SU-DHL-6 (cell line): ENCODE measurements around the gene FYCO1.

Experiments used
- H2AFZ ChIP-seq: fragments of 200-600 bp; sonication (generic); 2 replicates; pipeline ENCODE4 v1.6.1; 2014; ENCODE audit warnings: low read depth, mild to moderate bottlenecking, moderate library complexity, mixed read lengths, antibody characterized with exemption, low read length; ENCODE audit not compliant: severe bottlenecking
- H3F3A ChIP-seq: fragments of 200-600 bp; shearing (Covaris generic); 2 replicates; pipeline ENCODE4 v1.6.0; 2016; ENCODE audit warnings: antibody characterized with exemption, mild to moderate bottlenecking; ENCODE audit not compliant: insufficient read depth
- H3K27ac ChIP-seq: fragments of 200-600 bp; sonication (generic); 2 replicates; pipeline ENCODE4 v1.5.1; 2016; ENCODE audit warnings: low read depth, mild to moderate bottlenecking, low read length, moderate library complexity, mixed read lengths
- H3K27me3 ChIP-seq: fragments of 200-600 bp; sonication (generic), shearing (Covaris generic); 2 replicates; pipeline ENCODE4 v1.6.0; 2014; ENCODE audit warnings: mild to moderate bottlenecking, low read length
- H3K36me3 ChIP-seq: fragments of 200-600 bp; sonication (generic); 2 replicates; pipeline ENCODE4 v1.6.1; 2014; ENCODE audit warnings: mild to moderate bottlenecking, low read length, mixed read lengths
- H3K4me2 ChIP-seq: fragments of 300-600, 200-600 bp; shearing (Covaris generic), sonication (generic); 2 replicates; pipeline ENCODE4 v1.6.0; 2014; ENCODE audit warnings: low read length, low read depth, mild to moderate bottlenecking; ENCODE audit not compliant: poor library complexity, severe bottlenecking
- H3K4me3 ChIP-seq: fragments of 200-600 bp; sonication (generic); 2 replicates; pipeline ENCODE4 v1.5.1; 2014; ENCODE audit warnings: antibody characterized with exemption, low read length, mild to moderate bottlenecking, mixed read lengths; ENCODE audit not compliant: insufficient read depth, poor library complexity, severe bottlenecking
- H3K79me2 ChIP-seq: fragments of 200-600 bp; sonication (generic); 2 replicates; pipeline ENCODE4 v1.6.1; 2014; ENCODE audit warnings: mild to moderate bottlenecking, low read length, moderate library complexity; ENCODE audit not compliant: insufficient read depth
- H3K9ac ChIP-seq: fragments of 200-600 bp; sonication (generic); 2 replicates; pipeline ENCODE4 v1.7.0; 2014; ENCODE audit warnings: mild to moderate bottlenecking, low read length
- H3K9me2 ChIP-seq: fragments of 200-600 bp; sonication (generic); replicated peaks from 2 replicates; pipeline ENCODE4 v1.6.1; 2014; ENCODE audit warnings: low read length; ENCODE audit not compliant: insufficient read depth
- H3K9me3 ChIP-seq: fragments of 200-600 bp; sonication (generic); 2 replicates; pipeline ENCODE4 v1.6.1; 2014; ENCODE audit warnings: low read length, mixed read lengths; ENCODE audit not compliant: insufficient read depth
- H4K20me1 ChIP-seq: fragments of 200-600 bp; sonication (generic); 2 replicates; pipeline ENCODE4 v1.6.1; 2014; ENCODE audit warnings: low read depth, mild to moderate bottlenecking, antibody characterized with exemption, low read length, moderate library complexity, mixed read lengths
- CTCF ChIP-seq: fragments of 200-600 bp; sonication (generic); IDR thresholded peaks from one replicate; pipeline ENCODE4 v1.5.1; 2017; ENCODE audit warnings: antibody characterized with exemption, mild to moderate bottlenecking, low read length, moderate library complexity; ENCODE audit not compliant: insufficient read depth, poor library complexity, severe bottlenecking
- EZH2phosphoT487 ChIP-seq: fragments of 200-600 bp; sonication (generic), shearing (Covaris generic); conservative IDR thresholded peaks from 2 replicates; pipeline ENCODE4 v1.6.1; 2018; ENCODE audit warnings: mild to moderate bottlenecking, antibody characterized with exemption, low read length, moderate library complexity, mixed read lengths

The FYCO1 gene

GRCh38 chr3:45870099-45870498 is 125.5 kb downstream of the FYCO1 start:
- H3K9ac ChIP-seq = no peak overlapping the region
- no peaks in the 10 kb centered on the region for H4K20me1 ChIP-seq
- no peaks in the 10 kb centered on the region for H3K9me3 ChIP-seq
- no peak overlapping the region for H3K4me3 ChIP-seq
- H3F3A ChIP-seq = no peaks in the 10 kb centered on the region
- no peaks in the 10 kb centered on the region for H3K27me3 ChIP-seq
- no peak overlapping the region for H3K4me2 ChIP-seq
- TF ChIP-seq EZH2phosphoT487 = no peak
- TF ChIP-seq CTCF = no peak
- no peak overlapping the region for H2AFZ ChIP-seq
- no peaks in the 10 kb centered on the region for H3K36me3 ChIP-seq
- H3K27ac ChIP-seq = no peak overlapping the region
- H3K79me2 ChIP-seq = no peaks in the 10 kb centered on the region
- H3K9me2 ChIP-seq = no peaks in the 10 kb centered on the region

GRCh38 chr3:45869638-45870037 is 126.0 kb downstream of the FYCO1 start:
- no peak overlapping the region for H3K4me3 ChIP-seq
- no peaks in the 10 kb centered on the region for H3K36me3 ChIP-seq
- no peaks in the 10 kb centered on the region for H4K20me1 ChIP-seq
- no peaks in the 10 kb centered on the region for H3K27me3 ChIP-seq
- TF ChIP-seq CTCF = no peak
- no peak for TF ChIP-seq EZH2phosphoT487
- no peaks in the 10 kb centered on the region for H3K79me2 ChIP-seq
- H3K9me3 ChIP-seq = no peaks in the 10 kb centered on the region
- no peak overlapping the region for H3K27ac ChIP-seq
- no peak overlapping the region for H2AFZ ChIP-seq
- H3F3A ChIP-seq = no peaks in the 10 kb centered on the region
- no peak overlapping the region for H3K4me2 ChIP-seq
- no peaks in the 10 kb centered on the region for H3K9me2 ChIP-seq
- H3K9ac ChIP-seq = no peak overlapping the region

GRCh38 chr3:45868650-45869049 is 127.0 kb downstream of the FYCO1 start:
- Histone ChIP-seq H3K9ac (no peak overlapping the region), H3K9me2 (no peaks in the 10 kb centered on the region), H3K27me3 (no peaks in the 10 kb centered on the region), H3F3A (no peaks in the 10 kb centered on the region), H4K20me1 (no peaks in the 10 kb centered on the region), H3K4me3 (no peak overlapping the region), H3K79me2 (no peaks in the 10 kb centered on the region), H3K27ac (no peak overlapping the region), H3K4me2 (no peak overlapping the region), H2AFZ (no peak overlapping the region), H3K36me3 (no peaks in the 10 kb centered on the region), H3K9me3 (no peaks in the 10 kb centered on the region)
- TF ChIP-seq CTCF = no peak
- TF ChIP-seq EZH2phosphoT487 = no peak
